AG08395 (cell line): ENCODE measurements around the gene SSRP1.

Source experiments
- DNase-seq: peaks from one replicate; pipeline ENCODE4 v3.0.0; 2012; ENCODE audit warnings: mixed read lengths, low spot score

SSRP1 gene

DNA sequence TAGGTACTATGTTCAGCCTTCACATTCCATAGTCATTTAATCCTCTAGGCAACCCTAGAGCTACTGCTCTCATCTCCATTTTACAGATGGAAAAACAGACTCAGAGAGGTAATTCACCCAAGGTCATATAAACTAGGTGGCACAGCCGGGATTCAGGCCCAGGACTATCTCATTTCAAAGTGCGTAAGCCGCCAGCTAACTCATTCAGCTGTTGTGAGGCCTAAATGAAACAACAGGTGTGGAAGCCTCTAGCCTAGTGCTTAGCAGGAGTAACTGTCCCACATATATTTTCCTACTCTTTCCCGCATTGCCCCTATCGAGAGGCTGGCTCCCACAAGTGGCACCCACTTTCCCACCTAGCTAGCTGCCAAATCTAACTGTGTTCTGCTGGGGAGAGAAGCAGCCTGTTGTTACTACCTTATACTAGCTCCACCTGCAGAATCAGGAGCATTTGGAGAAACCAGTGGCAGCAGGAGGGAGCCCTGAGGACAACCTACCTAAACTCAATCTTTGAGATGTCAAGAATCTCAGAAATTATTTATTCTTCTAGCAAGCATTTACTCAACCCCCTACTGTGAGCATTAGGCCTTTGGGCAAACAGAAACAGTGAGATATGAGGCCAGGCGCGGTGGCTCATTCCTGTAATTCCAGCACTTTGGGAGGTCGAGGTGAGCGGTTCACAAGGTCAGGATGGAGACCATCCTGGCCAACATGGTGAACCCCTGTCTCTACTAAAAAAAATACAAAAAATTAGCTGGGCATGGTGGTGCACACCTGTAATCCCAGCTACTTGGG, 24.4 kb upstream of the SSRP1 start:
- no peak for DNase-seq

DNA sequence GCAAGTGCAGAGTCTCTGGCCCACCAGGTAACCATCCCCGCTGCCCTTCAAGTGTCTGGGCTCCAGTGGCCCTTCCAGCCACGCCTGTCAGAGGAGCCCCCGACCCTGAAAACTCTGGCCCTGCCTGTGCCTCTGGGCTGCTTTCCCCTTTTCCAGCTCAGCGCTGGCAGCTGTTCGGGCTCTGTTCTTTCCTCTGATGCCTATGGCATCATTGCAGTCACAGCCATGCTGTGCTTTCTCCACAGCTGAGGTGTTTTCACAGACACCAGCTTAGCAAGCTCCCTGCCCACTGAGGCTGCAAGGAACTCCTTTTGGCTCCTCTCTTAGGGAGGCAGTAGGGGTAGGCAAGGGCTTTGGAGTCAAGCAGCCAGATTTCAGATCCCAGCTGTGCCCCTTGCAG, 23.7 kb upstream of the SSRP1 start:
- no peak for DNase-seq

DNA sequence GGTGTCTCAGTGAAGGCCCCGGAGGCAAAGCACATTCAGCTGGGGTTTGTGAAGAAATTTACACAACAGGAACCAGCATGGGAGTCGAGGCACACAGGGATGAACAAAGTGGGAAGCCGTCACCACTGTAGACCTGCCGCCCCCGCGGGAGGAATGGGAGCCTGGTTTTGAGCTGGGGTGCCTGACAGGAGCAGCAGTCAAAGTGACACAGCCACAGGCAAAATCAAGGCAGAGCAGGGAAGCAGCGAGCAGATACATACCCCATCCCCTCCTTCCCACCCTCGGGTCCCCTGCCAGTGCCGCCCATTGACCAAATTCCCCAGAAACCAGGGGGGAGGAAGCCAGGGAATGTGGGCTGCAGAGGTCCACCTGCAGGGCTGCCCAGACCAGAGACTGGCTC, 23.3 kb upstream of the SSRP1 start:
- no peak for DNase-seq

DNA sequence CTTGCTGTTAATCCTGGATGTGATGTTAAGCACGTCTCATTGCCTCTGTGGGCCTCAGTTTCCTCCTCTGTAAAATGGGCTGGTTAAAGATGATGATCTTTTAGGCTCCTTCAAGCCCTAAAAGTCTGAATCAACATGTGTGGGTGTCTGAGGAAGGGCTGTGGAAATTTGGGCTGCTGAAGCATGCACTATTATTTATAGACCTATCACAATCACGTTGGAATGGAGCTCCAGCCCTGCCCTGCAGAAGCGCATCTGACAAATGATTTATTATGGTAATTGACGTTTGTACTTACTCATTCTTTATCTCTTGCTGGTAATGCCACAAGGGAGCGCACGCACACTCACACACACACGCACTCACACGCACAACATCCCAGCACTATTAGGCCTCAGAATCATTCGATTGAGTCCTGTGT, 22.9 kb upstream of the SSRP1 start:
- DNase-seq: no peak

DNA sequence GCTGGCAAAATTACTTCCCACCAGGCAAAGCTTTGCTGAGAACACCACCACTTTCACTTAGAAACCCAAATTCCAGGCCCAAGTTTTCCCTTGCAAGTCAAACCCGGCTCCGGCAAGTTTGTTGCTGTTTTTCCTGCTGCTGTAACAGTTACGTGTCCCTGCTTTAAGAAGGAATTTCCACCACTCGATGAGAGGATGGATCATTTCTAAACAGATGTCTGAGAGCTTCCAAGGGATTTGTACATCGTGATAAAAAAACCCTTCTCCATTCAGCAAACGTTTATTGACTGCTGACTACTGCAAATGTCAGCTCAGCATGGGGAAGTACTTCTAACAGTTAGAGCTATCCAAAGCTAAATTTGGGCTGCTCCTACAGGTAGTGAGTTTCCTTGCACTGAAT, 22.2 kb upstream of the SSRP1 start:
- DNase-seq: peak; percentile 29

DNA sequence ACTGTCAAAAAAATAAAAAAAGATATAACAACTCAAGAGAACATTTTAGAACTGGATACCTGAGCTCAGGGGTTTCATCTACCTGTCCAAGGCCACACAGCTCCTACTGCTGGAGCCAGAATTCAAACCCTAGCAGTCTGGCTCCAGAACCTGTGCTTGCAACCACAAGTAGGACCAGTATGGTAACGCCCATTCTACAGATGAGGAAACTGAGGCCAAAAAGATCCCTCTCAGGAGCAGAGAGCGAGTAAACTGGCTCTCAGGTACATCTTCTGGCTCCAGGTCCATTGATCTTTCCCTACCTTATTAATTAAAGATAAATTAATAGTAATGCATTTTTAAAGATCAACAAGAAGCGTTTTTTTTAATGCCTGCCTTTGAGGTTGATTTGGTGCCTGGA, 21.6 kb upstream of the SSRP1 start:
- no peak for DNase-seq

DNA sequence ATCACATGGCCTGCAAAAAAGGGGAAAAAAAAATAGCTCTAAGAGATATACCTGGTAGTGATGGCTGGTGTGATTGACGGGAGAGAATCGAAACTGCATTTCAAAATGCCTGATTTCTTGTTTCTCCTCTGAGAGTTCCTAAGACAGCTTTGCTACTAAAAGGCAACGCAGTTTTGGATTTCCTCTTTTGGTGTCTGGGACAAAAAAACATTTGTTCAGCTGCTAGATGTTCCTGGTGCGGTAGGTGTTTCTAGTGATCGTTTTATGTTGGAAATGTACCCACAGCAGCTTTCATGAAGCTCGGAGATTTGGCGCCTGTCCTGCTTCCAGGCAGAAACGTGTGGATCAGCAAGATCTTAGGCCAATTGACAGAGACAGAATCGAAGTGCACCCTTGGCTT, 20.6 kb upstream of the SSRP1 start:
- DNase-seq: no peak

DNA sequence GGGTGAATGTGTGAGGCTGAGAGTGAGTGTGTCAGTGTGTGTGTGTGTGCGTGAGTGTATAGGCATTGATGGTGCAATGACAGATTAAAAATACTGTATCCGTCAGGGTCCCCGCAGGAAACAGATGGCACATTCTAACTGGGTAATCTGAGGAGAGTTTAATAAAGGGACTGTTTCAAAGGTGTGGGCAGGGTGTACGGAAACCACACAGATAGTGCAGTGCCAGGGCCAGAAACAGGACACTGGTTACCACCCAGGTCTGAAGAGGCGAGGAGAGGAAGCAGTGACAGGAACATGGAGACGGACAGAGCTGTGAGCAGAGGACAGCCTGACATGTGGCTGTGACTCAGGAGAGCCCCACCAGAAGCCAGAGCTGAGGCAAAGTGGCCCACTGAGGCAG, 19.0 kb upstream of the SSRP1 start:
- DNase-seq: no peak

DNA sequence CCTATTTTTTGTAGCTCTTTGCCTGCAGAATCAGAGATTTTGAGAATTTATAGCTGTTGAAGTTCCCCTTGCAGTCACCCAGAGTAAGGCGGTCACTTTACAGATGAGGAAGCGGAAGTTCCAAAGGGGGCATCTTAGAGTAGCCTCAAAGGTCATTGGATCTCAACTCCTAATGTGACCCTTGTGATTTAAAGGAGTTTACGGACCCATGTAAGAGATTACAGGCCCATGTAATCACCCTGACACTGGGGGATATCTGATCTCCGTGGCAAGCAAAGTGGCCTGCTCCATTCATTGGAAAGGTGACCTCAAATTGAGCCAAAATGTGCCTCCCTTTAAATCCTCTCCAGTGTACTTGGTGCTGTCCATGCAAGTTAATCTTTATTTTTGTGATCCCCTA, 18.2 kb upstream of the SSRP1 start:
- no peak for DNase-seq

DNA sequence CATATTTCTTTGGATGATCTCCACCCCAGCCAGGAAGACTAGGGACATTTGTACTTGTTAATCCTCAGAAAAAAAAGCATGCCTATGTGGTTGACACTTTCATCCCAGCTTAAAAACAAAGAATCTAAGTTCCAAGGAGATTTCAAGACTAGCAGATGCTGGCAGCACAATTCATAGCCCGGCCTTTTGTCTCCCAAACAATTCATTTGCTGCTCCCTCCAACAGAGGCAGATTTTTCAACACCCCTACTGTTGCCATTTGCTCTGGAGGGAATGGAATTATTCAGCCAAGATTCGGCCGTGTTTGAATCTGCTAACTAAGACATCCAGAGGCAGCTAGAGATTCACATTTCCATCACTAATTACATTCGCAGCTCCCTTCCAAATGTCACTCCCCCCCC, 17.8 kb upstream of the SSRP1 start:
- no peak for DNase-seq

DNA sequence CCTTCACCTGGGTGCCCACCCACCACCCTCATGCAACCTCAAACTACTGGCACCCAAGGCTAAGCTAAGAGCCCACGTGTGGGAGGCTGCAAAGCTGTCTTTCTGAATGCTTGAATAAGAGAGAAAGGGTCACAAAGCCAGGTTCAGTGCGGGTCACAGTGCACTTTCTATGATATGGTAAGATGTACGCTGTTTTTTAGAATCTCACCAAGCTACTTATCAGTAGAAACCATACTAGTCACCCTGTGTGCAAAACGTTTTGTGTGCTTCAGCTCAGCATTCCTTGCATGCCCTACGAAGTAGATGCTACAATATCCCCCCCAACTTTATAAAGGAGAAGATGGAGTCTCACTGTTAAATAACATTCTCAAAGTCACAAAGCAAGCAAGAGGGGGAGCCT, 17.3 kb upstream of the SSRP1 start:
- DNase-seq: no peak

DNA sequence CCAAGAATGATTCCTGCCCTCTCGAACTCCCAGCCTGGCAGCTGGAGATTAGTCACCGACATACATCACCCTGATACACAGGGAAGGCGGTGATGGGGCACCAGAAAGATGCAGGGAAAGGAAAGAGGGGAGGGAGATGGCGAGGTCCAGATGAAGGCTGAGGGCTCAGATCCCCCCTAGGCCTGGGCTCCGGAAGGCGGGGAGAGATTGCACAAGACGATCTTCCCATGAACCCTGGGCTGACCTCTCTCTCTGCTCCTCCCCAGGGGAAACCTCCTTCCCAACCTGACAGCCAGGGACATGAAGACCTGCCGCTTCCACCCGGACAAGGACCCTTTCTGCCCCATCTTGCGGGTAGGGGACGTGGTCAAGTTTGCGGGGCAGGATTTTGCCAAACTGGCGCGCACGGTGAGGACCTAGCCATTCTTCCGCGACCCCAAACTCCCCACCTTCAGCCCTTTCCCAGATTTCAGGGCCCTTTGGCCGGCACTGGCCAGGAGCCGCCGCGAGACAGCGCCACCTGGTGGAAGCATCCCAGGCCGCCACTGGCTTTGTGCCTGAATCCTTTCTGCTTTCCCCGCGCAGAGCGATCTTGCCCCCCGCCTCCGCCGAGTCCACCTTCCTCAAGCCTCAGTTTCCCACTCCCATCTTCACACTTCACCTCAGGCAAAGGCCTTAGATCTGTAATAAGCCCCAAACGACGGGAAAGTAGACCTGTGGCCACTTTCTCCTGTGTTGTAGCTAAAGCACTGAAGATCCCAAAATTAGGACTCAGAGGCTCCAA, 14.0 kb upstream of the SSRP1 start:
- peak; percentile 65 for DNase-seq

DNA sequence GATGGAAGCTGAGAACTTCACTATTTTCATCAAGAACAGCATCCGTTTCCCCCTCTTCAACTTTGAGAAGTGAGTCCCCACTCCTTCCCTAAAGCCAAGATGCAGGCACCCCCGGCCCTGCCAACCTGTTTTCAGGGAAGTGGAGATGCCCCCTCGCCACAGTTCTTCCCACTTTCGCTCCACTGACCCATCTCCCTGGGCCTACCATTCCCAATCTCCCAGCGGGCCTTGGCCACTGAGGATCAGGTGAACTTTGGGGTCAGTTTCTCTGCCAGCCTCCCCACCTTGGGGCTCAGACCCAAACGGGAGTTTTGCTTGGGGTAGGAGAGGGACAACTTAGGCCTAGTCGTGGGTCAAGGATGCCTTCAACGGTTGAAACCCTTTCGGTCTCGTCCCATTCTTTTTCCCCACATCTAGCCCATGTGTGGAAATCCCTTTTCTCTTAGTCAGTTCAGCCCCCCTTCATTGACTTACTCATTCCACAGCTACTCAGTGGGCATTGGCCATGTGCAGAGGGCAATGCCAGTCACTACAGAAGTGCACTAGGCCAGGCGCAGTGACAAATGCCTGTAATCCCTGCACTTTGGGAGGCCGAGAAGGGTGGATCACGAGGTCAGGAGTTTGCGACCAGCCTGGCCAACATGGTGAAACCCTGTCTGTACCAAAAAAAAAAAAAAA, 13.1 kb upstream of the SSRP1 start:
- no peak for DNase-seq

DNA sequence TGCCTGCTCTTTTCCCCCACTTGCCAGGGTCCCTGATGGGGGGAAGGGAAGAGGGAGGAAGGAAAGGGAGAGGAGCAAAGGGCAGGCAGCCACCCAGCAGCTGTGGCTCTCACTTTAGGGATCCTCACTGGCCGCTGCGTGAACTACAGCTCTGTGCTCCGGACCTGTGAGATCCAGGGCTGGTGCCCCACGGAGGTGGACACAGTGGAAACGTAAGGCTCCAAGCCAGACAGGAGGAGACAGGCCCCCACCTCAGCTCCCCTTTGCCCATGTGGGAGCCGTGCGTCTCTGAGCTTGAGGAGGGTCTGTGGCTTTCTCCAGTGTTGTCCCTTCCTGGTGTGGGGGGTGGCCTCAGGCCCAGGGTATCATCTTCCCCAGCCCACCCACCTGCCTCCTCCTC, 12.4 kb upstream of the SSRP1 start:
- DNase-seq: no peak

DNA sequence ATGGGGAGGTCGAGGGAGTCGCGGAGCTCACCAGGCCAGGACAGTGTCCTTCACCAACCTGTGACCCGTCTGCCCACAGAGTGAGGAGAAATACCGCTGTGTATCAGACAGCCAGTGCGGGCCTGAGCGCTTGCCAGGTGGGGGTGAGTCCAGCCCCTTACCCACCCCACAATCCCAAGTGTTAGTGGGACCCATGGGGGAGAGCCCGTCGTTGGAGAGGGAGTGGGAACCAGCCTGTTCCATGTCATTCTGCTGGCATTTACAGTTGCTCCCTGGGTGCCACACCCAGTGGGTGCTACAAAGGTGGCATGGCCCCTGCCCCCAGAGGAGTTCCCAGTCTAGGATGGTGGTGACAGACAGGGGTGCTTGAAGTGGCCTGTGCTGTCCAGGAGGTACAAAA, 11.6 kb upstream of the SSRP1 start:
- DNase-seq: no peak

DNA sequence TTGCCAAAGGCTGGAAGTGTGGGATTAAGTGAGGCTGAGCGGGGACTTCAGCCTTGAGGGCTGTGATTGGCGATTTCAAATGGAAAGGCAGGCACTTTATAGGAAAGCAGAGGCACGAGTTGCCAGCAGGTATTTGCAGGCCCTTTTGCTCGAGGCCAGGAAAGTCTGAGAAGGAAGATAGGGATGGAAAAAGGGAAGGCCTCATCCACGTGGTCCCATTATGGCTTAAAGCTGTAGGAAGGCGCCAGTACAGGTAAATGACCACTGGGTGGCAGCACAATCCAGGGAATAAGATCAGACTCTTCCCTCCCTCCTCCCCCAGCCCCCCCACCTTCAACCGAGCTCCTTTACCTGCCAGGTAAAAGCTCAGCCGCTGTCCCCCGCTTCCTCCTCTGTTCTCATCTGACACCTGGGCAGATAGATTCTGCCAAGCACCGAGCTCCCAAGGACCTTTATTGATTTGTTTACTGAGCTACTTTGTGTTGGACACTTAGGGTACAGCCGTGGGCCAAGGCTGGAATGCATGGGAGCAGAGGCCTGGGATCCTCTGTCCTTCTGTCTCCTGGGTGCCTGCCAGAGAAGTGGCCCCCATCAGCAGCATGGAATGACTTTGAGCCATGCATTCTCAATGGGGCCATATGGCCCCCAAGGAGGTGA, 10.0 kb upstream of the SSRP1 start:
- peak; percentile 85 for DNase-seq

DNA sequence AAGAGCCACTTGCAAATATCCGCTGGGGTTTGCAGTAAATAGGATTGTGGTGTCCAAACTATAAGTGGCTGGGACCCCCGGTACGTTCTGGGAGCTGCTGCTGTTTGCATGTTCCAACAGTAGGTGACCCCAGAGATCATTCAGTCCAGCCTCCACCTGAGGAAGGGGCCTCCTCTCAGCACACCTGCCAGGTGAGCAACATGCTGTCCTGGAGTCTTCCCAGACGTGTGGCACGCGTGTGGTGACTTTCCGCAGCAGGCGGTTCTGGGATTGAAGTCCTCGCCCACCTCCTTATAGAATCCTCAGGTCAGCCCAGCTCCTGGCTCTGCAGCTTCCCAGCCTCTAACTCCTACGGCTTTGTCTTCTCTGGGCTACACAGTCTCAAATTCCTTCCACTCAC, 9.1 kb upstream of the SSRP1 start:
- no peak for DNase-seq

DNA sequence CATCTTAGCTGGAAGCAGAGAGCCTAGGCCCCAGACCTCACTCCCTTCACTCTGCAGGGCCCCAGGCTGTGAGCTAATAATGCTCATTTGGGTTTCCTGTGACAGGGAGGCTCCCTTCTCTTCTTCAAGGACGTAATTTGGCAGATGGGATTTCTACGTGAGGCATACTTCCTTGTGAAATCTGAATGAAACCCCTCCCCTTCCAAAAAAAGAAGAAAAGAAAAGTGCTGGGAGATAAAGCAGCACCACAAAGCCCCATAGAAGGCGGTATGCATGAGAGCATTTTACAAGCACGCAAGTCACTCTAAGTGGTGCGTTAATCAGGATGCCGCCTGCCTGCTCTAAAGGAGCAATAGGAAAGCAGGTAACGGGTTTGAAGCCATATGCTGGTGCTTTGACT, 8.1 kb upstream of the SSRP1 start:
- DNase-seq: no peak

DNA sequence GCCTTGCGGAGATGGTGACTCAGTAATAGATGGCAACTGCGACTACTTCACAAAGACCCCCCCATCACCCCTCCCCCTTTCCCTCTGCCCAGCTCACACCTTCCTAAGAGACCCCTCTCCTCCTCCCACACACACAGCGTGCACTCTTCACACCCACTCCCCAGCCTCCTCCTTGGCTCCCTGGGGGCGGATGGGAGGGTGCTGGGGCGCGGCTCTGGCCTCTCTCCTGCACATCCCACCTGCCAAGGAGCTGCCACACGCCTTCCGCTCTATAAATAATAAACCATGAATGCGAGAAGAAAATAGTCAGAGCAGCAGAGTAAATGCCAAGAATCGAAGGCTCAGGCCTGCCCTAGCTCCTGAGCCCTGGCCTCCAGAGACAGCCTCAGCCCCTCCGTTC, 7.0 kb upstream of the SSRP1 start:
- no peak for DNase-seq

DNA sequence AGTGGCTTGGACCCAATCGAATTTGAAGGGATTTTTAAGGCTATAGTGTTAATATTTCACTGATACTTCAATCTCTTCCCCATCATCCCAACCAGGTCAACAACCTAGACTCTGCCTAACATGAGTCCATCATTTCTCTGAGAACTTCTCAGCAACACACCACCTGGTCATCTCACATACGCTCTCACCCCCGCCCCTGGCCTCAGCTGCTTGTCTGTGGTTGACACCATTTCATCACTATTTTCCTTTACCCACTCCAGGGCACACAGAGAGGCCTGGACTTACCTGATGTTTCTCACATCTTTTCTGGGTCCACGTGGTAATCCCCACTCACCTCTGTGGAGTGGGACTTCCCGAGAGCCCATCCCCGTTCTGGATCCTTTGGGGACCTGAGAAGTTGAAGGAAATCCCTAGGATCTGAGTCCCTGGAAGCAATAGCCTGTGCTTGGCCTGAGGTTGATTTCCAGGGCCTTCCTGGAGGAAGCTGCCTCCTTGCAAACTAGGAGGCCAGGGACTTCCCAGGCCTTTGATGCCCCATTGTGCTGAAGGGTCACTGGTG, 5.6 kb upstream of the SSRP1 start:
- DNase-seq: no peak

DNA sequence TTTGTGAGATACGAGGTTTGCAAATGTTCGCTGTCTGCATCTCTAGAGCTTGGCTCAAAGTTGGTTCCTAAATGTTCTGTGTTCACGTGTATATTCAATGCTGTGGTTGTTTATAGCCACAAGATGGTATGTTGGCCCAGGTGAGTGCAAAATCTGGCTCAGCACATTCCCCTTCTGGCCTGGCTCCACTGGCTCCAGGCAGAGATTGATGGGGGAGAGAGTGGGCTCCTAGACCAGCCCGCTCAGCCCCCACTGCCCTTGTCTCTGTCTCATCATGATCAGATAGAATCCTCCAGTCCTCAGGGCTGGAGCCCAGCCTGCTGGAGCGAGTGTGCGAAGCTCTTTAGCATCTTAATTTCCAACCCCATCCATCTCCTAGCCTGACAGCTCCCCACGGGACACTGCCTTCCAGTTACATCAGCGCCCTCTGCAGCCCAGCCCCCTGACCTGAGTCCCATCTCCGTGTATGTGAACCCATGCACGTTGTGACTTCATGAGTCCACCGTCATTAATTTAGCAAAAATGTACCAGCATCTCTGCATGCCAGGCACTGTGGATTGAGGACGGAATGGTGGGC, 4.4 kb upstream of the SSRP1 start:
- DNase-seq: no peak

DNA sequence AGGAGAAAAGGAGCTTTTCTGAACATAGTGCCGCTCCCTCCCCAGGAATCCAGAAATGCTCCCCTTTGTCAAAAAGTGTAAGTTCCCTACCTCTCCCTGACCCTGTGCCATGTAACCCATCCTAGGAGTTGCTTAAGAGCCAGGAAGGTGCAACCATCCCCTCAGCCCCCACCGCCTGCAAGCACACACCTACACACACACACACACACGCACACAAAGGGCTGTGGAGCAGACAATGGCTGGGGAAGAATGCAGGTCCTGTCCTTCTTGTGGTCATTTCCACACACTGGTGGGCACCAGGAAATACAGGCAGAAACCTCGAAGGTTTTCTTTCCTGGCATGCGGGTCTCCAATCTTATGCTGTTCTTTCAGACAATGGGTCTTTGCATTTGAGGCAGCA, 3.6 kb upstream of the SSRP1 start:
- no peak for DNase-seq
